ENCODE measurements around the gene FREY1. TPM values are rescaled to one million over a fixed set of nuclear protein-coding genes. Genes with fewer than 3 reads are reported as not detected.

Gene FREY1
- total RNA-seq, 2 donors from 2014 or later = 0.55 to 0.82 TPM

DNA sequence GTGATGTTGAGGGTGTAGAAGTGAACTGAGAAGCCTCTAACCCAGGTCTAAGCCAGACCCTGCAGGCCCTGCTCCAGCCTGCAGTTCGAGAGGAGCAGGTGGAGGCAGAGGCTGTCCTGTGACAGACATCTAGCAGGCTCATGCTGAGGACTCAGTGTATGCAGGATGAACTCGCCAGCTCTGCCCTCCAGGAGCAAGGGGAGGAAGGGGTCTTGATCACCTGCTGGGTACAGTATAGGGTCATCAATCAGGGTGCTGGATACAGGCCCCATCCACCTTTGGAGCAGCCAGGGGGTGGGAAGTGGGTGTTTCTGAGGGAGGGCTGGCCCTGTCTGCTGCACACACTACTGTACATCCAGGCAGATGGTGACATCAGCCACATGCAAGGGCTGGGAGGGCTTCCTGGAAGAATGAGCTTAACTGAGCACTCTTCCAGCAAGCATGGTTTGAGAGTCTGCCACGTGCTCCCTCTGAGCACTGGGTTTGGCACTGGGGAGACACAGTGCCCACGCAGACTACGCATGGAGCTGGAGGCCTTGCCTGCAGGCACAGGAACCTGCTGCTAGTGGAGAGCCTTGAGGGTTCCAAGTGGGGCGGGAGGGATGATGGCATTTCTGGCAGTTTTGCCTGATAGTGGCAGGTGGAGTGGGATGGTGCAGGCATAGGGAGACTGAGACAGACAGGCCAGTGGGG lies 12.4 kb downstream of the FREY1 start:
- H3K4me3 ChIP-seq = no peak overlapping the region
- no peaks in the 10 kb centered on the region for H3K36me3 ChIP-seq
- H3K9me3 ChIP-seq = no peaks in the 10 kb centered on the region
- no peak for DNase-seq (ENCODE audit: low spot score)
- no peak overlapping the region for H3K27ac ChIP-seq
- TF ChIP-seq, protein P1, sequence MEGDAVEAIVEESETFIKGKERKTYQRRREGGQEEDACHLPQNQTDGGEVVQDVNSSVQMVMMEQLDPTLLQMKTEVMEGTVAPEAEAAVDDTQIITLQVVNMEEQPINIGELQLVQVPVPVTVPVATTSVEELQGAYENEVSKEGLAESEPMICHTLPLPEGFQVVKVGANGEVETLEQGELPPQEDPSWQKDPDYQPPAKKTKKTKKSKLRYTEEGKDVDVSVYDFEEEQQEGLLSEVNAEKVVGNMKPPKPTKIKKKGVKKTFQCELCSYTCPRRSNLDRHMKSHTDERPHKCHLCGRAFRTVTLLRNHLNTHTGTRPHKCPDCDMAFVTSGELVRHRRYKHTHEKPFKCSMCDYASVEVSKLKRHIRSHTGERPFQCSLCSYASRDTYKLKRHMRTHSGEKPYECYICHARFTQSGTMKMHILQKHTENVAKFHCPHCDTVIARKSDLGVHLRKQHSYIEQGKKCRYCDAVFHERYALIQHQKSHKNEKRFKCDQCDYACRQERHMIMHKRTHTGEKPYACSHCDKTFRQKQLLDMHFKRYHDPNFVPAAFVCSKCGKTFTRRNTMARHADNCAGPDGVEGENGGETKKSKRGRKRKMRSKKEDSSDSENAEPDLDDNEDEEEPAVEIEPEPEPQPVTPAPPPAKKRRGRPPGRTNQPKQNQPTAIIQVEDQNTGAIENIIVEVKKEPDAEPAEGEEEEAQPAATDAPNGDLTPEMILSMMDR (IDR thresholded peaks at IDR 0.05) = no peak
- no peaks in the 10 kb centered on the region for H3K27me3 ChIP-seq
- H3K4me1 ChIP-seq = peaks cover 0 to 11% of the 10 kb centered on the region in 2 donors

DNA sequence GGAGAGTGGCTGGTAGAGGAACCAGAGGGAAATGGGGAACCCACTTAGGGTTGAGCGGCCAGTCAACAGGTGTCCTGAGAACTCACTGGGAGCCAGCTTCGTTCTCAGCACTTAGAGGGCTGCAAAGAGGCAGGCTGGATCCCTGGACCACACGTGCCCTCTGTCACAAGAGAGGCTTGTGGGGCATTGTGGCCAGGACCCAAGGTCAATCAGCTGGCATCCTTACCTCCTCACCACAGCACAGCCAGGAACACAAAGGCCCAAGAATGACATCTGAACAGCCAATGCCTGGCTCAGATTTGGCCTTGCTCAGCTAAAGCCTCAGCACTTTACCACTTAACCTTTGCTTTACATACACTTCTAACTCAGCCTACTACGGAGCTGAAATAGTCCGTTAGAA lies 14.2 kb downstream of the FREY1 start:
- DNase-seq (ENCODE audit: low spot score) = no peak

DNA sequence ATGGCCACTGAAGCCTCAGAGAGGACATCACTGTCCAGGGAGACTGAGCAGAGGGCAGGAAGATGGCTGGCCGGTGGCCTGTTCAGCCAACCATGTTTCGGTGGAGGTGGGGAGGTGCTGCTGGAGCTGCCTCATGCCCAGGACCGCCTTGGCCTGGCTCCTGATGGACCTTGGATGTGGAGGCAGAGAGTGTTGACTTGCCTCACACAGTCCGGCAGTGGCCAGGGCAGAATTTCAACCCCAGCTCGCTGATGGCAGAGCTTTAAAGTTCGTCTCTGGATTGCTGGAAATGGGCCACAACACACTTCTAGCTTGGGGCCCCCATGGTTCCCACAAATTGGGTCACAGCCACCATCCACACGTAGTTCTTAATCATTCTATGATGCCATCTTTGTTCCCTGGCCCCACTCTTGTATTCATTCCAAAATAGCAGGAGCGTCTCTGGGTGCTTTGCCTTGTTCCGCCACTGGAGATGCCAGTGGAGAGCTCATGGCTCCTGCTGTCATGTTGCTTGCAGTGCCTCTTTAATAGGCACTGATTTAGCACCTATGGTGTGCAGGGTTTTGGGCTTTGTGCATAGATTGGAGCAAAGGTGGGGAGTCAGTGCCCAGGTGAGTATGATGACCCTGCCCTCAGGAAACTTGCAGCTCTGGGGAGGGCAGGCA lies 16.1 kb downstream of the FREY1 start:
- TF ChIP-seq, protein P1 (IDR thresholded peaks at IDR 0.05) = no peak
- peaks cover 0 to 3% of the 10 kb centered on the region in 2 donors for H3K4me1 ChIP-seq
- H3K4me3 ChIP-seq = no peak overlapping the region
- H3K27me3 ChIP-seq = no peaks in the 10 kb centered on the region
- no peaks in the 10 kb centered on the region for H3K9me3 ChIP-seq
- no peaks in the 10 kb centered on the region for H3K36me3 ChIP-seq
- no peak overlapping the region for H3K27ac ChIP-seq
- no peak for DNase-seq (ENCODE audit: low spot score)

More for the DNA sequence above, 14.2 kb downstream of the FREY1 start:
- H3K9me3 ChIP-seq = no peaks in the 10 kb centered on the region
- H3K27me3 ChIP-seq = no peaks in the 10 kb centered on the region
- H3K36me3 ChIP-seq = no peaks in the 10 kb centered on the region
- TF ChIP-seq, protein P1 (IDR thresholded peaks at IDR 0.05) = no peak
- H3K27ac ChIP-seq = no peak overlapping the region
- no peak overlapping the region for H3K4me3 ChIP-seq
- H3K4me1 ChIP-seq = no peaks in the 10 kb centered on the region

DNA sequence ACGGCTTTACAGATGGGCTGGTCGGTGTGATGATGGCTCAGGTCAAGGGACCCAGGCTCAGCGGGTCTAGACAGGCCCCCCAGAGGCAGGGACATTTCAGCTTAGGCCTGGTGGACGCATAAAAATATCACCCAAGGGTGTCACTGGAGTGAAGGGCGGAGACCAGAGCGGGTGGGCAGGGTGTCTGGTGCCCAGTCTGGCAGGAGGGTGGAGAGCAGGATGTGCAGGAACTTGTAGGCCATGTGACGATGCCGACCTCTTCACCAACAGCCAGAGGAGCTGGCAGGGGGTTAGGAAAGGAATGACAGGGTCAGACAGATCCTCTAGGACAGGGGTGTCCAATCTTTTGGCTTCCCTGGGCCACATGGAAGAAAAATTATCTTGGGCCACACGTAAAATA lies 17.1 kb downstream of the FREY1 start:
- H3K27ac ChIP-seq = no peak overlapping the region
- no peaks in the 10 kb centered on the region for H3K9me3 ChIP-seq
- DNase-seq (ENCODE audit: low spot score) = no peak
- H3K4me1 ChIP-seq = peaks cover 0 to 8% of the 10 kb centered on the region in 2 donors
- no peaks in the 10 kb centered on the region for H3K36me3 ChIP-seq
- TF ChIP-seq, protein P1 (IDR thresholded peaks at IDR 0.05) = no peak
- H3K27me3 ChIP-seq = no peaks in the 10 kb centered on the region
- no peak overlapping the region for H3K4me3 ChIP-seq

DNA sequence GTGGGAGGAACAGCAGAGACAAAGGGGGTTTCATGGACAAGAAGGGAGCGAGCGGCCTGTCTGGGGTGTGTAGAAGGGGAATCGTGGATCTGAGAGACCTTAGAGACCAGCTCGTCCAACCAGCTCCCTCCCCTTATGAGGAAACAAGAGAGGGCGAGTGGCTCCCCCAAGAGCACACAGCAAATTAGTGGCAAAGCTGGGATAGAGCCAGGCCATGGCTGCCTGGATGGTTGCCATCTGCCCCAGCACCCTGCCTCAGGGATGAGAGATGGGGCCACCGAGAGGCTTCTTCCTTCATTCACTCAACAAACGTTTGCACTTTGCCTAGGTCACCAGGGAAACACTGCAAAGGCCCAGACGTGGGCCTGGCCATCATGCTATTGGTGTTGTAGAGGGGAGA lies 17.5 kb downstream of the FREY1 start:
- peaks cover 0 to 8% of the 10 kb centered on the region in 2 donors for H3K4me1 ChIP-seq
- TF ChIP-seq, protein P1 (IDR thresholded peaks at IDR 0.05) = no peak
- H3K27ac ChIP-seq = no peak overlapping the region
- H3K4me3 ChIP-seq = no peak overlapping the region
- DNase-seq (ENCODE audit: low spot score) = no peak
- no peaks in the 10 kb centered on the region for H3K36me3 ChIP-seq
- no peaks in the 10 kb centered on the region for H3K27me3 ChIP-seq
- H3K9me3 ChIP-seq = no peaks in the 10 kb centered on the region
